Pericardium fibroblast (primary cell): ENCODE results near the gene DLD. TPM values are rescaled to one million over a fixed set of nuclear protein-coding genes. Genes with fewer than 3 reads are reported as not detected.

Experiments
- total RNA-seq: library from RNA; depleted of rRNA; stranded (reverse); fragments of >200 nt; gene quantifications from 2 replicates; pipeline ENCODE4 v1.2.3, GENCODE V29; 2015

Gene DLD, protein sequence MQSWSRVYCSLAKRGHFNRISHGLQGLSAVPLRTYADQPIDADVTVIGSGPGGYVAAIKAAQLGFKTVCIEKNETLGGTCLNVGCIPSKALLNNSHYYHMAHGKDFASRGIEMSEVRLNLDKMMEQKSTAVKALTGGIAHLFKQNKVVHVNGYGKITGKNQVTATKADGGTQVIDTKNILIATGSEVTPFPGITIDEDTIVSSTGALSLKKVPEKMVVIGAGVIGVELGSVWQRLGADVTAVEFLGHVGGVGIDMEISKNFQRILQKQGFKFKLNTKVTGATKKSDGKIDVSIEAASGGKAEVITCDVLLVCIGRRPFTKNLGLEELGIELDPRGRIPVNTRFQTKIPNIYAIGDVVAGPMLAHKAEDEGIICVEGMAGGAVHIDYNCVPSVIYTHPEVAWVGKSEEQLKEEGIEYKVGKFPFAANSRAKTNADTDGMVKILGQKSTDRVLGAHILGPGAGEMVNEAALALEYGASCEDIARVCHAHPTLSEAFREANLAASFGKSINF
- 30.8 and 49.5 TPM in 2 replicates for total RNA-seq

DNA sequence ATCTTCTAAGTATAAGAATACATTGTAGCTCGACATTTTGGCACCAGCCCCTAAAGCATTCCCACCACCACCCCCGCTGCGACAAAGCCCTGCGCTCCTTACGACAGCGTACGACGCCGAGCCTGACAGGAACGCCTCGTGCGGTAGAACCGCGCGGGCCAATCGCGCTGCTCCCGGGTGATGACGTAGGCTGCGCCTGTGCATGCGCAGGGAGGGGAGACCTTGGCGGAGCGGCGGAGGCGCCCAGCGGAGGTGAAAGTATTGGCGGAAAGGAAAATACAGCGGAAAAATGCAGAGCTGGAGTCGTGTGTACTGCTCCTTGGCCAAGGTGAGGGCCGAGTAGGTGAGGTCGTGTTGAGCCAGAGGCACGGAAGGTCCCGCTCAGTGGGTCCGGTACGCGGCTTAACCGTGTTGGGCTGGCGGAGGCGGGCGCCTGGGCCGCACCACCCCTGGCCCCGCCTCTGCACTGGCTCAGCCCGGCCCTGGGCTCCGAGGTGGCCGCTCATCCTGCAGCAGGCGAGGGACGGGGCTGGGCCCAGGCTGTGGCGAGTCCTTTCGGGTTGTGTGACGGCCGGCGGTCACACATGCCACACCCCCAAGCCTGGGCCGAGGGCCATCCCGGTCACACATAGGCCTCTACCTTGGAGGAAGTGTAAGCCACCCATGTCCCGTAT, at the start of gene DLD:
Gene DLD (plus strand): TSS at position 222 of the 674 bp plus-strand sequence. CDS start 68 bp downstream, at position 290.

Other genes starting within 250 kb of the DLD start
- 0.12 and 0.17 TPM in 2 replicates for gene SLC26A4, start 230.4 kb upstream of the DLD start, total RNA-seq
- gene CBLL1, start 147.0 kb upstream of the DLD start, total RNA-seq, result 13.8 and 20.1 TPM in 2 replicates
- not detected in 2 replicates for gene SLC26A3, start 88.0 kb upstream of the DLD start, total RNA-seq
- 454 and 662 TPM in 2 replicates for gene LAMB1, start 112.0 kb downstream of the DLD start, total RNA-seq
- gene LAMB4, start 239.2 kb downstream of the DLD start, total RNA-seq, result under 0.01 and 1.4 TPM in 2 replicates